ENCODE results near the gene PEAK1. TPM values are rescaled to one million over a fixed set of nuclear protein-coding genes. Genes with fewer than 3 reads are reported as not detected.
A peak's percentile ranks its signal among the peaks of the same experiment; 100 is the strongest.

PEAK1 gene
- total RNA-seq, 6 experiments from 2014 or later, result 85.6 to 110 (median 95.8) TPM

GRCh38 chr15:77311020-77311419, 108.9 kb downstream of the PEAK1 start:
- peaks cover 6% of the 10 kb centered on the region for H3K36me3 Mint-ChIP-seq (ENCODE audit: low read depth)
- no peak for DNase-seq
- H3K27me3 Mint-ChIP-seq (ENCODE audit: insufficient read depth), result no peaks in the 10 kb centered on the region
- TF ChIP-seq CTCF (IDR thresholded peaks at IDR 0.05), result no peak
- peaks cover 68% of the 10 kb centered on the region for H3K4me1 Mint-ChIP-seq (ENCODE audit: low read depth)
- H3K27ac Mint-ChIP-seq, result peak overlapping the region; percentile 4; the same call in 1 of the 2 replicates
- peak overlapping the region; percentile 58; the same call in 1 of the 2 replicates for H3K4me3 Mint-ChIP-seq
- H3K9me3 Mint-ChIP-seq, result no peaks in the 10 kb centered on the region

- no peak for DNase-seq
- H3K9me3 Mint-ChIP-seq, result no peaks in the 10 kb centered on the region
- TF ChIP-seq CTCF (IDR thresholded peaks at IDR 0.05), result no peak
Observed at GRCh38 chr15:77309392-77309791, 110.5 kb downstream of the PEAK1 start.

GRCh38 chr15:77305953-77306352, 114.0 kb downstream of the PEAK1 start:
- no peak for TF ChIP-seq CTCF (IDR thresholded peaks at IDR 0.05)
- no peak overlapping the region for H3K4me3 Mint-ChIP-seq

More at GRCh38 chr15:77309392-77309791, 110.5 kb downstream of the PEAK1 start:
- Mint-ChIP-seq H3K4me1 (ENCODE audit: low read depth) (peaks cover 60% of the 10 kb centered on the region), H3K4me3 (no peak overlapping the region), H3K27ac (no peak overlapping the region), H3K36me3 (ENCODE audit: low read depth) (peaks cover 10% of the 10 kb centered on the region), H3K27me3 (ENCODE audit: insufficient read depth) (no peaks in the 10 kb centered on the region)

GRCh38 chr15:77296773-77297337, 123.0 kb downstream of the PEAK1 start:
- Mint-ChIP-seq H3K27me3 (ENCODE audit: insufficient read depth) (no peaks in the 10 kb centered on the region; the same call in none of the 2 replicates), H3K4me1 (ENCODE audit: low read depth) (peaks cover 77% of the 10 kb centered on the region), H3K36me3 (ENCODE audit: low read depth) (peaks cover 10% of the 10 kb centered on the region), H3K4me3 (no peak overlapping the region), H3K9me3 (no peaks in the 10 kb centered on the region), H3K27ac (no peak overlapping the region)
- DNase-seq, result no peak
- no peak for TF ChIP-seq CTCF (IDR thresholded peaks at IDR 0.05)

More at GRCh38 chr15:77305953-77306352, 114.0 kb downstream of the PEAK1 start:
- H3K27ac Mint-ChIP-seq, result no peak overlapping the region
- H3K27me3 Mint-ChIP-seq (ENCODE audit: insufficient read depth), result no peaks in the 10 kb centered on the region
- DNase-seq, result no peak
- peaks cover 12% of the 10 kb centered on the region for H3K36me3 Mint-ChIP-seq (ENCODE audit: low read depth)
- peaks cover 50% of the 10 kb centered on the region for H3K4me1 Mint-ChIP-seq (ENCODE audit: low read depth)
- H3K9me3 Mint-ChIP-seq, result no peaks in the 10 kb centered on the region

- no peak for TF ChIP-seq CTCF (IDR thresholded peaks at IDR 0.05)
- H3K27ac Mint-ChIP-seq, result peak overlapping the region; percentile 75
- no peaks in the 10 kb centered on the region; the same call in none of the 2 replicates for H3K27me3 Mint-ChIP-seq (ENCODE audit: insufficient read depth)
- peak; percentile 72 for DNase-seq
- peak overlapping the region; percentile 4 for H3K4me3 Mint-ChIP-seq
- peaks cover 10% of the 10 kb centered on the region for H3K36me3 Mint-ChIP-seq (ENCODE audit: low read depth)
- no peaks in the 10 kb centered on the region for H3K9me3 Mint-ChIP-seq
- peaks cover 69% of the 10 kb centered on the region for H3K4me1 Mint-ChIP-seq (ENCODE audit: low read depth)
Observed at GRCh38 chr15:77295446-77295845, 124.5 kb downstream of the PEAK1 start.
